ENCODE data around the gene BTN1A1. TPM values are rescaled to one million over a fixed set of nuclear protein-coding genes. Genes with fewer than 3 reads are reported as not detected.

BTN1A1 gene
- total and polyA plus RNA-seq, 9 of the 15 experiments (the other 6 are each of a cell fraction or from before 2014, with no cell fraction given): 0.01 to 0.15 (median 0.06) TPM; not detected in 4

- no peak for TF ChIP-seq CHD1 (IDR thresholded peaks at IDR 0.05; ENCODE audit: low read length)
- TF ChIP-seq ZNF584 (CRISPR knock-in tag; IDR thresholded peaks at IDR 0.05; ENCODE audit: low read depth): no peak
- TF ChIP-seq, protein P1, sequence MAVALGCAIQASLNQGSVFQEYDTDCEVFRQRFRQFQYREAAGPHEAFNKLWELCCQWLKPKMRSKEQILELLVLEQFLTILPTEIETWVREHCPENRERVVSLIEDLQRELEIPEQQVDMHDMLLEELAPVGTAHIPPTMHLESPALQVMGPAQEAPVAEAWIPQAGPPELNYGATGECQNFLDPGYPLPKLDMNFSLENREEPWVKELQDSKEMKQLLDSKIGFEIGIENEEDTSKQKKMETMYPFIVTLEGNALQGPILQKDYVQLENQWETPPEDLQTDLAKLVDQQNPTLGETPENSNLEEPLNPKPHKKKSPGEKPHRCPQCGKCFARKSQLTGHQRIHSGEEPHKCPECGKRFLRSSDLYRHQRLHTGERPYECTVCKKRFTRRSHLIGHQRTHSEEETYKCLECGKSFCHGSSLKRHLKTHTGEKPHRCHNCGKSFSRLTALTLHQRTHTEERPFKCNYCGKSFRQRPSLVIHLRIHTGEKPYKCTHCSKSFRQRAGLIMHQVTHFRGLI (CRISPR knock-in tag; IDR thresholded peaks at IDR 0.05): no peak
- peak; percentile 94 for TF ChIP-seq BCOR (IDR thresholded peaks at IDR 0.05)
- TF ChIP-seq ZNF3 (CRISPR knock-in tag; IDR thresholded peaks at IDR 0.05): no peak
- TF ChIP-seq SETDB1 (IDR thresholded peaks at IDR 0.05; ENCODE audit: low read length): no peak
- TF ChIP-seq SPI1 (IDR thresholded peaks at IDR 0.05; ENCODE audit: borderline replicate concordance, low read depth, low read length): peak; percentile 50; the same call in 1 of the 2 replicates
- TF ChIP-seq HEY1 (CRISPR knock-in tag; IDR thresholded peaks at IDR 0.05; ENCODE audit: borderline replicate concordance): no peak
- peak; percentile 80 for TF ChIP-seq HMGN3 (IDR thresholded peaks at IDR 0.05; ENCODE audit: borderline replicate concordance, extremely low read depth, insufficient read length, low read depth, low read length)
- no peak for TF ChIP-seq CEBPB (tag; IDR thresholded peaks at IDR 0.05)
- TF ChIP-seq PHB (CRISPR knock-in tag; IDR thresholded peaks at IDR 0.05): no peak
- no peak for TF ChIP-seq ZNF696 (CRISPR knock-in tag; conservative IDR thresholded peaks at IDR 0.05)
- TF ChIP-seq GTF2A2 (tag; IDR thresholded peaks at IDR 0.05): no peak
- peak; percentile 89 for TF ChIP-seq GTF3C2 (IDR thresholded peaks at IDR 0.05; ENCODE audit: borderline replicate concordance, extremely low read depth, insufficient read length)
- TF ChIP-seq SMAD4 (CRISPR knock-in tag; conservative IDR thresholded peaks at IDR 0.05): peak; percentile 77; the same call in 1 of the 2 replicates
- no peak for TF ChIP-seq NFYB (IDR thresholded peaks at IDR 0.05; ENCODE audit: extremely low read depth, insufficient read length)
- TF ChIP-seq HDAC8 (tag; IDR thresholded peaks at IDR 0.05): no peak
- TF ChIP-seq ZNF785 (CRISPR knock-in tag; IDR thresholded peaks at IDR 0.05): no peak
- no peak for TF ChIP-seq HNRNPH1 (optimal IDR thresholded peaks at IDR 0.05; ENCODE audit: low read depth, low read length)
- TF ChIP-seq MTF1 (CRISPR knock-in tag; IDR thresholded peaks at IDR 0.05; ENCODE audit: borderline replicate concordance): no peak
- TF ChIP-seq ZNF76 (CRISPR knock-in tag; IDR thresholded peaks at IDR 0.05; ENCODE audit: borderline replicate concordance): no peak
- TF ChIP-seq ETV1 (tag; conservative IDR thresholded peaks at IDR 0.05; ENCODE audit: low read depth): peak; percentile 90
- no peak for TF ChIP-seq HMBOX1 (IDR thresholded peaks at IDR 0.05)
These were observed 37.9 kb downstream of the BTN1A1 start, which contains the start of gene HMGN4 (continued) for GRCh38 chr6:26537846-26538571.
